ENCODE measurements around the gene NOD2. TPM values are rescaled to one million over a fixed set of nuclear protein-coding genes. Genes with fewer than 3 reads are reported as not detected.

The NOD2 gene
- total and polyA plus RNA-seq, 2 of the 13 experiments (the other 11 are each of a cell fraction or from before 2014, with no cell fraction given), result 0.27 to 0.81 TPM

- no peak for TF ChIP-seq ZNF503 (CRISPR knock-in tag; IDR thresholded peaks at IDR 0.05)
- peak; percentile 28; the same call in 1 of the 2 replicates for TF ChIP-seq GABPB1 (CRISPR knock-in tag; IDR thresholded peaks at IDR 0.05)
- TF ChIP-seq TRIM22 (IDR thresholded peaks at IDR 0.05), result no peak
- no peak for TF ChIP-seq ZSCAN29 (CRISPR knock-in tag; conservative IDR thresholded peaks at IDR 0.05)
- peak; percentile 57; the same call in 1 of the 2 replicates for TF ChIP-seq ZNF776 (CRISPR knock-in tag; IDR thresholded peaks at IDR 0.05)
- TF ChIP-seq ZNF501 (CRISPR knock-in tag; IDR thresholded peaks at IDR 0.05), result no peak
- TF ChIP-seq MTA1 (CRISPR knock-in tag; IDR thresholded peaks at IDR 0.05; ENCODE audit: borderline replicate concordance), result 0 out of 2 replicates have a peak, but pooled peaks have one; percentile 32
- no peak for TF ChIP-seq PITX1 (CRISPR knock-in tag; IDR thresholded peaks at IDR 0.05)
- 0 out of 2 replicates have a peak, but pooled peaks have one; percentile 67 for TF ChIP-seq ZBTB38 (CRISPR knock-in tag; IDR thresholded peaks at IDR 0.05)
- no peak for TF ChIP-seq NFE2L2 (IDR thresholded peaks at IDR 0.05; ENCODE audit: low read length)
- no peak for TF ChIP-seq ELF3 (CRISPR knock-in tag; IDR thresholded peaks at IDR 0.05)
- TF ChIP-seq ADNP (CRISPR knock-in tag; IDR thresholded peaks at IDR 0.05), result no peak
- no peak for TF ChIP-seq ZNF782 (CRISPR knock-in tag; IDR thresholded peaks at IDR 0.05; ENCODE audit: borderline replicate concordance)
- no peak for TF ChIP-seq ZBTB21 (CRISPR knock-in tag; IDR thresholded peaks at IDR 0.05)
- TF ChIP-seq ZNF234 (CRISPR knock-in tag; conservative IDR thresholded peaks at IDR 0.05), result no peak
- no peak for TF ChIP-seq CENPBD1 (CRISPR knock-in tag; IDR thresholded peaks at IDR 0.05; ENCODE audit: borderline replicate concordance, low read depth)
- TF ChIP-seq FOXO1 (CRISPR knock-in tag; IDR thresholded peaks at IDR 0.05), result no peak
- TF ChIP-seq ZNF333 (CRISPR knock-in tag; IDR thresholded peaks at IDR 0.05; ENCODE audit: borderline replicate concordance), result no peak
- no peak for TF ChIP-seq MLX (CRISPR knock-in tag; IDR thresholded peaks at IDR 0.05)
- no peak for TF ChIP-seq NCOA1 (CRISPR knock-in tag; IDR thresholded peaks at IDR 0.05)
- no peak for TF ChIP-seq U2AF2 (IDR thresholded peaks at IDR 0.05; ENCODE audit: low read depth, low read length)
- TF ChIP-seq NR0B2 (CRISPR knock-in tag; IDR thresholded peaks at IDR 0.05), result no peak
- TF ChIP-seq NFKB2 (CRISPR knock-in tag; IDR thresholded peaks at IDR 0.05; ENCODE audit: borderline replicate concordance), result no peak
- no peak for TF ChIP-seq MTA3 (CRISPR knock-in tag; IDR thresholded peaks at IDR 0.05)
- no peak for TF ChIP-seq RCOR2 (CRISPR knock-in tag; IDR thresholded peaks at IDR 0.05)
- TF ChIP-seq ZNF670 (CRISPR knock-in tag; IDR thresholded peaks at IDR 0.05; ENCODE audit: borderline replicate concordance), result no peak
- TF ChIP-seq ZMAT3 (CRISPR knock-in tag; conservative IDR thresholded peaks at IDR 0.05), result no peak
Measured at GRCh38 chr16:50692999-50693781, at the start of gene NOD2 (continued).

Data from HepG2 (cell line).